Measurements from ENCODE around the gene KAZALD1. TPM values are rescaled to one million over a fixed set of nuclear protein-coding genes. Genes with fewer than 3 reads are reported as not detected.

Gene KAZALD1
- total RNA-seq, 1 donor from 2014 or later = 1.1 TPM

DNA sequence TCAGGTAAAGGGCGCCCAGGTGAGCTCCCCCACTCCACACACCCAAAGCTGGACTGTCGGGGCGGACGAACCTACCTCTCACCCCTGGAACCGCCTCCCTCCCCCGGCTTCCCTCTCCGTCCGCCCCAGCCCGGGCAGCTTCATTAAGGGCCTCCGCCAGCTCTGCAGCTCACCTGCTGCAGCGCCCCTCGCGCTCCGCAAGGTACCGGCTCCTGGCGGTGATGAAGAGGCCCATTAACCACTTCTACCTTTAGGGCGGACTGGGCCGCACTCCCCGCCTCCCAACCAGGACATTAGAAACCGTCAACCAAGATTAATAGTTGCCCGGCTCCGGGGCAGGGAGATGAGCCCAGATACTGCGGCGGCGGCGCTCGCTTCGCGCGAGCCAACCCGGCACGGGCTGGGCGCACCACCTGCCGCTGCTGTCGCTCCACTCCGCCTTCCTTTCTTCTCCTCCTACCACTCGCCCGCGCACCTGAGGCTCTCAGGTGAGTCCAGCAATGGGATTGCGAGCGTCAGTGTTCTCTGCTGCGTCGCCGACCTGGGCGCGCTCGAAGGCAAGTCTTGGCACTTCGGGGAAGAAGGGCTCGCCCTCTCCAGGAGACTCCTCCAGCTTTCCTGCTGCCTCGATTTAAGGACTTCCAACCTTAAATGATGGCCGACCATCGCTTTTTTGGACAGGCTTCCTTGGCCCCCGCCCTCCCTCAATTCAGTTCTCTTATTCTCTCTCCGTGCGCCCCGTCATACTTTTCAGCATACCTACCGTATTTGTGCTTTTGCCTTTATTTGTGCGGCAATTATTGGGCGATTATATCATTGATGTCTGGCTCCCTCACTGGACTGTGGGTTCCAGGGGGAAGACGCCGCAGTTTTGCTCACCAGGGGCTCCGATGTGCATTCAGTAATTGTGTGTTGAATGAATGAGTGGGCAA, 13.6 kb upstream of the KAZALD1 start:
- DNase-seq (ENCODE audit: low read depth) = no peak

DNA sequence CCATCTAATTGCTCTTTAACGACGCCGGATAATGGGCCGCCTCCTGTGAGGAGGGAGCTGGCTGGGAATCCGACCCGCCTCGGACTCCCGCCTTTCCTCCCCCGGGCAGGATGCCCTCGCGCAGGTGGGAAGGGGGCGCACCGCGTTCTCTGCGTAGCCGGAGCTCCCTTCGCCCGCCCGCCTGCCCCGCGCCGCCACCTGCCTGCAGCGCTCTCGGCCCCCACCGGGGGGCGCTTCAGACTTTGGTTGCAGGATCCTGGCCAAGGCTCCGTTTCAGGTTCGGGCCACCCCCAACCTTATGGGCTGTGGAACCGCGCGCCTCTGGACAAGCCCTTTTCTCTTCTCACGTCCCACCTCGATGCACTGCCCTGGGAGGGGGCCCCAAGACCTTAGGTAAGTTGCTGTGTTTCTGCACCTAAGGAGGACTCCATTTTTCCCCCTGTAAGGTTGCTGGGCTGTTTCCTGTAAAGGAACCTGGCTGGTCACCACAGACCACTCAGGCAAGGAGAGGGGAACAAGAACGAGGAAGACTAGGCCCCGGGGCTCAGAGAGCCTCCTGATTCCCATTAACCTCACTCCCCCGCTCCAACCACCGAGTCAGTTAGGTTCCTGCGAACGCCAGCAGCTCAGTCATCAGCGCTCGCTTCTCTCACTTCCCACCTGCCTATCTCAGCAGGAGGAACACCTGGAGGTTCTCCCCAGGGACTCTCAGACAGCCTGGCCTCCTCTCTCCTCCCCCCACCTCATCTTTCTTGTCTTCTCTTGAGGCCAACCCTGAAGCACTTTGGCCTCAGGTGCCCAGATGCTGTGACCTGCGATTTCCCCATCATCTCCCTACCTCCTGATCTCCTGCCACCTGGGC, 11.3 kb upstream of the KAZALD1 start:
- no peak for DNase-seq (ENCODE audit: low read depth)

DNA sequence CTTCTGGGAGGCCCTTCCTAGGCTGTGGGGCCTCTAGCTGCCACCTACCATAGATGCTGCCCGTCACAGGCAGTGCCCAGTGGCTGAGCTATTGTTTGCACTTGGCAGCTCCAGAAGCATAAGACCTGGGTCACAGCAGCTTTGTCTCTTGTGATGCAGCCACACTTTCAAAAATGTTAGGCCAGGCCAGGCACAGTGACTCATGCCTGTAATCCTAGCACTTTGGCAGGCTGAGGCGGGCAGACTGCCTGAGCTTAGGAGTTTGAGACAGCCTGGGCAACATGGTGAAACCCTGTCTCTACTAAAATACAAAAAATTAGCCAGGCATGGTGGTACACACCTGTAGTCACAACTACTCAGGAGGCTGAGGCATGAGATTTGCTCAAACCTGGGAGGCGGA, 9.5 kb upstream of the KAZALD1 start:
- DNase-seq (ENCODE audit: low read depth) = peak; percentile 48

DNA sequence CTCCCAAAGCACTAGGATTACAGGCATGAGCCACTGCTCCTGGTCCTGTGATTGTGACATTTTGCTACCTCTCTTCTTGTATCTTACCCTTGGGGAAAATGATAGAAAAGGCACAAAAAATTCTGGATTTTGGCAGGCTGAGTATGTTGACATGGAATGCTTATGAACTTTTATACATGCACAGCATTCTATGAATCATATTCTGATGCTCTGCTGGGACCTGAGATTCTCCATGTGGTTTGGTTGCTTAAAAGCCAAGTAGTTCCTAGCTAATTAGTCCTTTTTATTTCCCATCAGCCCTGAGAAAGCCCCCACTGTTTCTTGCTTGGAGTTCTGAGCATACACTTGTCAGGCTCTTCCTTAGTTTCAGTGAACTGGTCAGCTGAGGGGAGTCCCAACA, 8.3 kb upstream of the KAZALD1 start:
- DNase-seq (ENCODE audit: low read depth) = no peak

DNA sequence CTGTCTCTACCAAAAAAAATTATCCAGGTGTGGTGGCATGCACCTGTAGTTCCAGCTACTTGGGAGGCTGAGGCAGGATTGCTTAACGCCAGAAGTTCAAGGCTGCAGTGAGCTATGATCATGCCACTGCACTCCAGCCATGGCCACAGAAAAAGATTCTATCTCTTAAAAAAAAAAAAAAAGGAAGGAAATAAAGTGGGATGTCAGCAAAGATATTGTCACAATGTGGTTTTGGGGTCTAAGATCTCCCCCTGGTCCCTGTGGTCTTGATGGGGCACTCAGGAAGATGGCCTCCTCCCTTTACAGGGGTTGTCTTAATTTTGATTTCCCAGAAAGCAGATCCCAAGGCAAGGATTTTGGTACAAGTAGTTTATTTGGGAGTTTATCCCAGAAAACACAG, 7.4 kb upstream of the KAZALD1 start:
- no peak for DNase-seq (ENCODE audit: low read depth)

DNA sequence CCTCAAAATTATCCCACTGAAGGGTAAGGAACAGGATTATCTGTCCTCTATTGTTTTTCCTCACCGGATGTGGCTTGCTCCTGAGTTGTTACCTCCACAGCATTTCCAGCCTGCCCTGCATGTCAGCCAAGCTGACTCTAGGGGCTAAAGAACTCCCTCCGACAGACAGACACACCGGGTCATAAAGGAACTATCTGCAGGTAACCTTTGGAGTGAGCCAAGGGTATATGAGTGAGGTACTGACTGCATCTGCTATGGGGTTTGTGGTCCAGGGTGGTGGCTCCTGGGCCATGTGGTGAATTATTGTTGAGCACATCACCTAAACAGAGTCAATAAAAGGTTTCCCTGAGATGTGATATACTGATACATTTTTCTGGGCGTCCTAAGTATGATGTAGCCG, 6.9 kb upstream of the KAZALD1 start:
- no peak for DNase-seq (ENCODE audit: low read depth)

DNA sequence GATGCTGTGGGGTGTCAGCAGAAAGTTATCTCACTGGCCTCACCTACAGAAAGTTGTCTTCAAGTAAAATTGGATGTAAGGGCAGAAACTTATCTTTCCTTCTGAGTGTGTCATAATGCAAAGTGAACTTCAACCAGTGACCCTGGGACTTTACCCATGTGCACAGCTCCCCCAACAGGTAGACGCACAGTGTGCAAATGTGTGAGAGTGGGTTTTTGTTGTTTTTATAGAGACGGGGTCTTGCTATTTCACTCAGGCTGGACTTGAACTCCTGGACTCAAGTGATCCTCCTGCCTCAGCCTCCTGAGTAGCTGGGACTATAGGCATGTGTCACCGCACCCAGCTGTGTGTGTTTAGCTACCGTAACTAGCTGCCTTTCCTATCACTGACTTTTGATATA, 6.4 kb upstream of the KAZALD1 start:
- no peak for DNase-seq (ENCODE audit: low read depth)

DNA sequence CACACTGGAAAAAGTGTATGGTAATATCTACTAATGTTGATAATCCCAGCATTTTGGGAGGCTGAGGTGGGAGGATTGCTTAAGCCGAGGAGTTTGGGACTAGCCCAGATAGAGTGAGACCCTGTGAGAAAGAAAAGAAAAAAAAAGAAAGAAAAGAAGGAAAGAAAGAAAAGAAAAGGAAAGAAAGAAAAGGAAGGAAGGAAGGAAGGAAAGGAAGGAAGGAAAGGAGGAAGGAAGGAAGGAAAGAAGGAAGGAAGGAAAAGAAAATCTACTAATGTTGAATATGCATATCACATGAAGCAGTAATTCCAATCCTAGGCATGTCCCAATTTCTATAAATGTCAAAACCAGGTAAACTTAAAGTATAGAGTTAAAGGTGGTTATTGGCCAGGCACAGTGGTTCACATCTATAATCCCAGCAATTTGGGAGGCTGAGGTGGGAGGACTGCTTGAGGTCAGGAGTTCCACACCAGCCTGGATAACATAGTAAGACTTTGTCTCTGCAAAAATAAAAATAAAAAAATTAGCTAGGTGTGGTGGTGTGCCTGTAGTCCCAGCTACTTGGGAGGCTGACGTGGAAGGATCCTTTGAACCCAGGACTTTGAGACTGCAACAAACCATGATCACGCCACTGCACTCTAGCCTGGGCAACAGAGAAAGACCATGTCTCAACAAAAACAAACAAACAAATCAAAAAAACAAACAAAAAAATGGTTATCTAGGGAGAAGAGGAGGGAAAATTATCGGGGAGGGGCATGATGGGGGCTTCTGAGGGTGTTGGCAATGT, 5.2 kb upstream of the KAZALD1 start:
- DNase-seq (ENCODE audit: low read depth) = no peak

DNA sequence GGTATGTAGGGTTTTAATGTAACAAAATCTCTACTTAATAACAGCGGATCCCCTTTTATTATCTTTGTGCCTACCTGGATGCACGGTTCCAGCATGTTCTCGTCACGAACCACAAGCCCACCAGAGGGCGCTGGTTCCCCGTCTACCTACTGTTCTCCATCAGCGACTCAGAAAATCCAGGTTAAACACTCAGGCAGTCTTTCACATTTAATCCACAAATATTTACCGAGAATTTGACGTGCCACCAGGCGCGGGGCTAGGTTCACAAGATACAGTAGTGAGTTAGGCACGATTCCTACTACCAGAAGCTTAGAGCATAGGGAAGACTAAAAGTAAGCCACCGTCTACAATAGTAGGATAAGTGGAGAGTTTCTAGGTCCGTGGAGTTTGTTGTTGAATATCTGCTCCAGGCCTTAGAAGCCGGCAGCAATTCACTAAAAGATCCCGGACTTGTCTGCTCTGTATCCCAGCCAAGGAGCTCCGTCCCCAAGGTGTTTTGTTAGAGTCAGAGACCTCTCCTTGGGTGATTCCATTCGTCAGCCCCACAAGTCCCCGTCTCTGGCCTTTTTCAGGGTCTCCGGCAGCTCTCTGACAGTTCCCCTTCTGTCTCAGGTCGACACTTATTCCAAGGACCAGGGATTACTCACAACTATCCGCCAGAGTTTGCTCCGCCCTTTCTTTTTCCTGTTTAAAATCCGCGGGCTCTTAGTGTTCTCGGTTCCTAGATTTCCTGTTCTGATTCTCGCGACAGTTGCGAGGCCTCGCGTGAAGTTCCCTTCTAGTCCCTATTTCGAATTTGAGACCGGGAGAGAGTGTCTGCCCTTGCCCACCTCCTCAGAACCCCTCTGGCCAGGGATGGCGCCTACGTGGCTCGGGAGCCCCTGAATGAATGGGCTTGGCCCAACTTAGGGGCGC, 1.5 kb upstream of the KAZALD1 start:
- DNase-seq (ENCODE audit: low read depth) = peak; percentile 92

DNA sequence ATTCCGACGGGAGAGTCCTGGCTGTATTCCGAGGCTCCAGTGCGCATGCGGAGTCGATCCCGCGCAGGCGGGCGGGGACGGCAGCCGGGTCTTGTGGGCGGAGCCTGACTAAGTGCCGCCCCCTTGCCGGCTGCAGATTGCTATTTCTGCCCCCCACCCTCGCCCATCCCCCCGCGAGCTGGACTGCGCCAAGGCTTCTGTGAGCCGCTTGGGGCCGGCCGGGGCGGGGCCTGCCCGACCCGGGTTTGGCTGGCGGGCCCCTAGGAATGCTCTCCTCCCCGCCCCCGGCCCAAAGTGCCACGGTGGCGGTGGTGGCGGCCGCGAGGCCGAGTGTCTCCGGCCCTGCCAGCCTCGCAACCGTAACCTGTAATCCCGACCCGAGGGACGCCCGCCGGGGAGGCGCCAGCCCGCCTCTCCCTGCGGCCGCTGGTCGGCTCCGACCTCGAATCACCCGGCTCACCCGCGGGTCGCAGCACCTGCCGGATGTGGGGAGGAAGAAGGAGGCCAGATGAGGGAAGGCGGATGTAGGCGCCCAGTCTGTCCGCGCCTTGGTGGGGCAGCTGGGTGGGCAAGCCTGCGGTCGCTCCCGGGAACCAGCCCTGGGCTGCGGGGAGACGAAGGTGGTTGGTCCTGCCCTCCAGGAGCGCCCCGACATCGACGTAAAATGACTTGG, 702 bp upstream of the KAZALD1 start:
- peak; percentile 71 for DNase-seq (ENCODE audit: low read depth)

GRCh38 chr10:101062232-101063049, 652 bp downstream of the KAZALD1 start:
- peak; percentile 16 for DNase-seq (ENCODE audit: low read depth)

DNA sequence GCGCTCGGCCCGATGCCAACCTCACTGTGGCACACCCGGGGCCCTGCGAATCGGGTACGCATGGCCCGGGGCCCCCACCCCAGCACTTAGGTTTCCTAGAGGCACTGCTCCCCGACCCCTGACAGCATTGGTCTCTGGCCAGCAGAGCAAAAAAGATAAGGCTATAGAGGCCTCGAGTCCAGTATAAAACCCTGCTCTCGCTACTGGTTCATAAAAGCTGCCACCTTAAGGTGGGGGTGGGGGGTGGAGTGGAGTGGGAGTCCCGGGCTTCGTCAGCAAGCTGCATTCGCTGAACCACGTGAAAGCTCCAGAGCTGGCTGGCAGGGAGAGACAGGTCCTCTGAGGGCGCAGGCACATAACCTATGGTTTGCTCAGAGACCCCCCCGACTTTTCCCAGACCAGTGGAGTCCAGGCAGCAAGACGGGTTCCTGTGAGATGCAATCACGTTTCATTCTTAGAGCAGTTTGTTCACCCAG, 1.3 kb downstream of the KAZALD1 start:
- DNase-seq (ENCODE audit: low read depth) = no peak

DNA sequence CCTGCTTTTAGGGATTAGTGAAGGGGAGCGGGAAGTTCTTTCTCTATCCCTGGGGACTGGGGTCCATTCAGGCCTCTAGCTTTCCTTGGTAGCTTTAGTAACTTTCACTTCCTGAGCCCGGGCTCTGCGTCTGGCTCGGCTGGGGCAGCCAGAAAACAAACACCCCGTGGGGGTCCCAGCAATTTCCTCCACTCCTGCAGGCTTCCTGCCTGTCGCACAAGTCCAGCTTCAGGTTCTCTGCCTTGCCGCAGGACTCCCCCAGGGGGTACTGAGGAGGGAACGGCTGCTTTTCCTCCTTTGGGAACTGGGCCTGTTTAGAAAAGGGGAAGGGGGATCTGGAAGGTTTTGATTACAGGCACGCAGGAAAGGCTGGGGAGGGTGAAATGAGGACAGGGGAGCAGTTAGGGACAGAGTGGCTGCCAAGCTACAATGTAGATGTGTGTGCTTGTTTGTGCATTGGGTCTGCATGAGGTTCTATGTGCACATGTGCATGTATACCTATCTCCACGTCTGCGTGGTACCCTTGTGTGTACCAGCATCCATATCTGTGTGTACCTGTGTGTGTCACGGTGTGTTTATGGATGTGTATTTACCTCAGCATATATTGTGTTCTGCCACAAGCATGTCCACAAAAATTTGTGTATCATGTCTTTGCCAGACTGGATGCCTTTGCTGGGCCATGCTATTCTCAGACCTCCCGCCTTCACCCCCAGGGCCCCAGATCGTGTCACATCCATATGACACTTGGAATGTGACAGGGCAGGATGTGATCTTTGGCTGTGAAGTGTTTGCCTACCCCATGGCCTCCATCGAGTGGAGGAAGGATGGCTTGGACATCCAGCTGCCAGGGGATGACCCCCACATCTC, 2.0 kb downstream of the KAZALD1 start:
- no peak for DNase-seq (ENCODE audit: low read depth)

- DNase-seq (ENCODE audit: low read depth) = no peak
These were observed 2.7 kb downstream of the KAZALD1 start for GRCh38 chr10:101064415-101065030.

- no peak for DNase-seq (ENCODE audit: low read depth)
These were observed 3.8 kb downstream of the KAZALD1 start for GRCh38 chr10:101065481-101066145.

- DNase-seq (ENCODE audit: low read depth) = peak; percentile 41
These were observed 4.5 kb downstream of the KAZALD1 start for GRCh38 chr10:101066146-101066895.

Measured in renal cortical epithelial cell (primary cell).